Common myeloid progenitor, CD34-positive (primary cell): ENCODE results near the gene PIM2.

Experiments used
- CTCF ChIA-PET: fragments of 350-600 bp; sonication (Branson Sonifier 250); formaldehyde crosslinking; loops from one replicate; lab custom pipeline; 2021; ENCODE audit warnings: antibody characterized with exemption; lab: Charles Lee
- POLR2A ChIA-PET: fragments of 350-600 bp; sonication (Branson Sonifier 250); formaldehyde crosslinking; loops from one replicate; lab custom pipeline; 2021; ENCODE audit warnings: antibody characterized with exemption; lab: Charles Lee
- DNase-seq, 3 donors: peaks; one replicate each; pipeline versions ENCODE4 v3.0.0 to v3.0.0-alpha.2; 2013
- H3K27ac ChIP-seq, 2 experiments: 1 replicate in 1 of 2; 2 replicates in 1 of 2; pipeline ENCODE4 v1.7.0; 2013; ENCODE audit warnings: inconsistent platforms in 2 of 2, low read length in 2 of 2, mild to moderate bottlenecking in 2 of 2, low read depth in 1 of 2, moderate library complexity in 1 of 2; ENCODE audit not compliant: severe bottlenecking in 2 of 2, insufficient read depth in 1 of 2, poor library complexity in 1 of 2
- H3K27me3 ChIP-seq, 5 experiments: replicated peaks in 2 of 5; 1 replicate in 3 of 5; 2 replicates in 2 of 5; pipeline versions ENCODE4 v1.6.1 to v1.7.0; 2013; ENCODE audit warnings: low read length in 4 of 5, mild to moderate bottlenecking in 2 of 5, moderate library complexity in 2 of 5, inconsistent platforms in 1 of 5; ENCODE audit not compliant: insufficient read depth in 5 of 5, control insufficient read depth in 4 of 5
- H3K36me3 ChIP-seq, 4 experiments: 1 replicate in 2 of 4; 2 replicates in 2 of 4; pipeline versions ENCODE4 v1.6.1 to v1.7.0; 2013; ENCODE audit warnings: low read length in 3 of 4, control low read depth in 1 of 4, mild to moderate bottlenecking in 1 of 4; ENCODE audit not compliant: control insufficient read depth in 4 of 4, insufficient read depth in 4 of 4
- H3K4me1 ChIP-seq, 4 experiments: 1 replicate in 3 of 4; 2 replicates in 1 of 4; pipeline versions ENCODE4 v1.6.1 to v1.7.1; 2013; ENCODE audit warnings: low read length in 3 of 4, mild to moderate bottlenecking in 3 of 4, control low read depth in 1 of 4, inconsistent platforms in 1 of 4, moderate library complexity in 1 of 4; ENCODE audit not compliant: control insufficient read depth in 4 of 4, insufficient read depth in 4 of 4; ENCODE audit errors: control extremely low read depth in 1 of 4
- H3K4me3 ChIP-seq, 7 experiments: 1 replicate in 4 of 7; 2 replicates in 3 of 7; pipeline versions ENCODE4 v1.5.1 to v1.7.0; 2013; ENCODE audit warnings: mild to moderate bottlenecking in 7 of 7, low read length in 6 of 7, moderate library complexity in 6 of 7, inconsistent platforms in 2 of 7, low read depth in 2 of 7, control low read depth in 1 of 7; ENCODE audit not compliant: insufficient read depth in 4 of 7, control insufficient read depth in 1 of 7; ENCODE audit errors: extremely low read depth in 1 of 7
- H3K9me3 ChIP-seq, 5 experiments: 1 replicate in 4 of 5; 2 replicates in 1 of 5; pipeline versions ENCODE4 v1.6.1 to v1.7.1; 2013; ENCODE audit warnings: low read length in 4 of 5, mild to moderate bottlenecking in 2 of 5, inconsistent platforms in 1 of 5, low read depth in 1 of 5, moderate library complexity in 1 of 5; ENCODE audit not compliant: control insufficient read depth in 4 of 5, insufficient read depth in 2 of 5; ENCODE audit errors: control extremely low read depth in 1 of 5
- WGBS: methylation state at CpG from one replicate; pipeline ENCODE4 v1.1.5; 2013; ENCODE audit not compliant: insufficient coverage; 5-methylcytosine and 5-hydroxymethylcytosine counted together

Gene PIM2

DNA sequence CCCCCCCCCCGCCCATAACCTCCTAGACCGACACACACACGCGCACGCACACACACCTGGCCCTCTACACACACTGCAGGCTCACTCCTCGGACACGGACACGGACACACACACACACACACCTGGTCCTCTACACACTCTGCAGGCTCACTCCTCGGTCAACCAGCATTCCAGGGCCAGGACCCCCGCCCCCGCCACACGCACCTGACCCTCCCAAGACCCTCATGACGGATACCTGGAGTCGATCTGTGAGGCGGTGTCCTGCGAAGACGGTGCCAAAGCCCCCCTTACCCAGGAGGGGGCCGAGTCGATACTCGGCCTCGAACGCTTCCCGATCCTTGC lies 552 bp downstream of the PIM2 start:
- ChIA-PET CTCF (interaction anchor here (1.0 kb wide), 1 partner anchor 28 kb away, joined by 3 read pairs; no protein-coding TSS in a partner anchor), POLR2A (interaction anchor here (2.3 kb wide), 1 partner anchor 19 kb away, joined by 13 read pairs; no protein-coding TSS in a partner anchor)
- H3K4me3 ChIP-seq, result peak overlapping the region; percentile 52 to 93 (median 84)
- peaks cover 6 to 40% (median 18%) of the 10 kb centered on the region in 4 experiments for H3K36me3 ChIP-seq
- H3K27me3 ChIP-seq, result no peaks in the 10 kb centered on the region
- 40% methylated on average over 15 of the region's 23 CpGs for WGBS
- no peak for DNase-seq
- H3K9me3 ChIP-seq, result no peaks in the 10 kb centered on the region
- peak overlapping the region; percentile 64 to 84 for H3K27ac ChIP-seq
- H3K4me1 ChIP-seq, result peaks cover 12 to 57% (median 38%) of the 10 kb centered on the region in 4 experiments

GRCh38 chrX:48917139-48918001 lies 1.5 kb downstream of the PIM2 start:
- peaks cover 12 to 59% (median 39%) of the 10 kb centered on the region in 4 experiments for H3K4me1 ChIP-seq
- peak overlapping the region; percentile 50 to 93 (median 84) for H3K4me3 ChIP-seq
- ChIA-PET POLR2A (interaction anchor here (0.5 to 0.7 kb wide), 2 partner anchors 14 to 281 kb away, joined by 3 to 4 read pairs; no protein-coding TSS in a partner anchor), CTCF (interaction anchor here (1.0 to 2.3 kb wide), 5 partner anchors 20 to 29 kb away, joined by 3 to 10 read pairs (median 5); no protein-coding TSS in a partner anchor)
- H3K27me3 ChIP-seq, result peaks cover 0 to 3% (median 0%) of the 10 kb centered on the region in 5 experiments
- peak; percentile 84 to 91 (median 90) for DNase-seq
- H3K27ac ChIP-seq, result peak overlapping the region; percentile 61 to 84
- H3K9me3 ChIP-seq, result no peaks in the 10 kb centered on the region
- WGBS, result 32% methylated on average over 23 of the region's 27 CpGs
- peaks cover 6 to 40% (median 13%) of the 10 kb centered on the region in 4 experiments for H3K36me3 ChIP-seq

DNA sequence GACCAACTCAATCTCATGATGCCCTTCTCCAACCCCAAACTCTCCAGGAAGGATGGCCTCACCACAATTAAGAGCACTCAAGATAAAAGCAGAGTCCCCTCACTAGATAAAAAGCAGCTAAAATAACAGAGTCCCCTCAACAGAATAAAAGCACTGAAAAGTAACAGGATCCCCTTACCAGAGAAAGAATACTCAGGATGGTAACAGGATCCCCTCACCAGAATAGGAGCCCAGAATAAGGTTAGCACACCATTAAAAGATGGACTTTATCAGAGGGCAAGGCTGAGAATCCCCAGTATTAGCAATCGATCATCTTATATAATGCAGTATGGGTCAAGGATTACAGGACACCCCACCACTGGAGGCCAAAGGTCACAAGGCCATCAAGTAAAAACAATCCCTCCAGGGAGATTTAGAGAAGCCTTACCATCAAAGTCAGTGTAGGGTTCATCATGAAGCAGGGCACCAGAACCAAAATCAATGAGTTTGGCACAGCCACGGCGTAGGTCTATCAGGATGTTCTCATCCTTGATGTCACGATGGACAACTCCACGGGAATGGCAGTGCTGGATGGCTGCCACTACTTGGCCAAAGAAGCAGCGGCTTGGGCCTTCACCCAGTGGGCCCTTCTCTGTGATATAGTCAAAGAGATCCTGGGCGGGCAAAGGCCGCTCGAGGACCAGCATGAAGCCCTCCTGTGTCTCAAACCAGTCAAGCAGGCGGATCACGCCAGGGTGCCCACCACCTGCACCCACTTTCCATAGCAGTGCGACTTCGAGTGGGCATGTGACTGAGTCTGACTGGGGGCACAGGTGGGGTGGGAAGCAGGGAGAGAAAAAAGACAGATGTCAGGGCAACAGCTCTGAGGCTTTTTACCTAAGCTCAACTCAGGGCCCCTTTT lies 4.0 kb downstream of the PIM2 start:
- no peak overlapping the region for H3K4me3 ChIP-seq

GRCh38 chrX:48913605-48914366 lies 5.0 kb downstream of the PIM2 start:
- CTCF ChIA-PET, result no interaction called here
- H3K4me1 ChIP-seq, result peaks cover 7 to 47% (median 22%) of the 10 kb centered on the region in 4 experiments
- no peak overlapping the region for H3K27ac ChIP-seq
- H3K27me3 ChIP-seq, result peaks cover 0 to 3% (median 0%) of the 10 kb centered on the region in 5 experiments
- H3K9me3 ChIP-seq, result no peaks in the 10 kb centered on the region
- H3K36me3 ChIP-seq, result peaks cover 6 to 33% (median 13%) of the 10 kb centered on the region in 4 experiments
- no peak overlapping the region for H3K4me3 ChIP-seq
- WGBS, result 100% methylated on average over 4 of the region's 5 CpGs
- POLR2A ChIA-PET, result no interaction called here
- DNase-seq, result no peak

More for the DNA sequence above, 4.0 kb downstream of the PIM2 start:
- Histone ChIP-seq H3K27me3 (peaks cover 0 to 3% (median 0%) of the 10 kb centered on the region in 5 experiments), H3K4me1 (peaks cover 8 to 53% (median 29%) of the 10 kb centered on the region in 4 experiments), H3K36me3 (peaks cover 6 to 33% (median 13%) of the 10 kb centered on the region in 4 experiments), H3K9me3 (no peaks in the 10 kb centered on the region), H3K27ac (peak overlapping the region in 1 of 2 experiments; percentile 14)
- ChIA-PET CTCF (interaction anchor here (1.8 to 2.3 kb wide), 3 partner anchors 22 to 32 kb away, joined by 5 to 10 read pairs (median 9); no protein-coding TSS in a partner anchor), POLR2A (no interaction called here)
- DNase-seq, result no peak
- WGBS, result 95% methylated on average over 12 of the region's 13 CpGs

DNA sequence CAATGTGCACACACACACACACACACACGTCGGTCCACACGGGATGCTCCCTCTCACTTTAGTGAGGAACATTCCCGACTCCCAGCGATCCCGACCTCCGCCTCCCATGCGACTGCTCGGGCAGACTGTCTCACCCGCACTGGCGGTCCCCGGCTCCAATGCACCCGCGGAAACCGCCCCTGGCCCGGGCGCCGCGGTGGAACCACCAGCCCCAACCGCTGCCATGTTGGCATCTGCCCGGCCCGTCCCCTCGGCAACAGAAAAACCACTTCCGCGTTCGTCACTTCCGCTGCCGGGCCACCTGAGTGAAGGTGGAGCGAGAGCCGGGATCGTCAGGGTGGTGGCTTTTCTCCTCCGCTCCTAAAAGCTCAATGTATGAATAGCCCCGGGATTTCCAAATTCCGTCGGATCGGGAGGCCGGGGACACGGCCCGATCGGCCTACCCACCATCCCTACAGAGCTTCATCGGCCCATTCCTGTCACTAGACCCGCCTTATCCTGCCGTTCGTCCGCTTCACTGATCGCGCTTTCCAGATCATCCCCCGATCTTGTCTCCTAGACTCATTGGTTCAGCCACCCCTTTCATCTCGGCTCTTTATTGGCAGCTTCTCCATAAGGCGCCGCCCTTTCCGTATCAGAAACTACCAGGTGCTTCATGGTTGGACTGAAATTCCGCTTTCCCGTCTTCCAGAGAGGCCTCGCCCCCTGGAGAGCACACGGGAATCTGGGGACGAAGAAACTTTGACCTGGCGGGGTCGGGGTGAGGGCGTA lies 7.2 kb downstream of the PIM2 start, which contains the start of gene SLC35A2:
Gene SLC35A2, minus strand, starts transcription at position 235 of the 771 bp plus-strand sequence. Its CDS starts 10 bp downstream, at position 225.
- POLR2A ChIA-PET, result interaction anchor here (0.6 to 1.9 kb wide), 5 partner anchors 10 to 47 kb away, joined by 3 to 12 read pairs (median 4); partner anchors contain the start of genes PQBP1 and TIMM17B

More for the DNA sequence above, 7.2 kb downstream of the PIM2 start, which contains the start of gene SLC35A2:
- Histone ChIP-seq H3K9me3 (no peaks in the 10 kb centered on the region), H3K4me1 (peaks cover 7 to 37% (median 17%) of the 10 kb centered on the region in 4 experiments), H3K27me3 (peaks cover 0 to 3% (median 0%) of the 10 kb centered on the region in 5 experiments), H3K36me3 (peaks cover 6 to 33% (median 13%) of the 10 kb centered on the region in 4 experiments), H3K27ac (peak within 1 kb of the TSS; percentile 83 to 91), H3K4me3 (peak within 1 kb of the TSS; percentile 58 to 93 (median 76))
- CTCF ChIA-PET, result interaction anchor here (0.8 to 1.7 kb wide), 3 partner anchors 20 to 32 kb away, joined by 3 to 7 read pairs (median 4); no protein-coding TSS in a partner anchor
- 27% methylated on average over 60 of the region's 60 CpGs for WGBS
- peak; percentile 78 to 91 (median 88) for DNase-seq
